Right atrium auricular region (tissue), 2 donors: ENCODE data around the gene NANOS3. TPM values are rescaled to one million over a fixed set of nuclear protein-coding genes. Genes with fewer than 3 reads are reported as not detected.

ENCODE experiments used
- DNase-seq: peaks from one replicate; pipeline ENCODE4 v3.0.0-alpha.2; 2019; ENCODE audit warnings: low spot score
- H3K27ac ChIP-seq, 2 donors: fragments of 200-600 bp; sonication (generic); 1 replicate in 1 of 2; 2 replicates in 1 of 2; pipeline ENCODE4 v1.5.1; 2016 to 2019
- H3K27me3 ChIP-seq, 2 donors: fragments of 200-600 bp; sonication (generic); one replicate each; pipeline versions ENCODE4 v1.5.1 to v1.6.0; 2017 to 2019
- H3K36me3 ChIP-seq: fragments of 200-600 bp; sonication (generic); one replicate; pipeline ENCODE4 v1.5.1; 2016
- H3K4me1 ChIP-seq, 2 donors: fragments of 200-600 bp; sonication (generic); one replicate each; pipeline versions ENCODE4 v1.5.1 to v1.6.0; 2017 to 2019
- H3K4me3 ChIP-seq, 2 donors: fragments of 200-600 bp; sonication (generic); 1 replicate in 1 of 2; 2 replicates in 1 of 2; pipeline ENCODE4 v1.5.1; 2017 to 2019; ENCODE audit warnings: mild to moderate bottlenecking in 1 of 2, moderate library complexity in 1 of 2
- H3K9me3 ChIP-seq, 2 donors: fragments of 200-600 bp; sonication (generic); one replicate each; pipeline ENCODE4 v1.5.1; 2019
- CTCF ChIP-seq, 2 donors: fragments of 200-600 bp; sonication (generic); IDR thresholded peaks; one replicate each; pipeline ENCODE4 v1.5.1; 2019; ENCODE audit warnings: antibody characterized with exemption in 2 of 2
- total RNA-seq, 2 donors: library from RNA; depleted of rRNA; stranded (reverse); fragments of >200 nt; gene quantifications; one replicate each; pipeline ENCODE4 v1.1.0, GENCODE V29; 2016

The NANOS3 gene
- total RNA-seq, 2 donors from 2014 or later, result not detected

- Histone ChIP-seq H3K4me3 (peak overlapping the region; percentile 27 to 56), H3K4me1 (peaks cover 0 to 10% of the 10 kb centered on the region in 2 donors), H3K36me3 (no peaks in the 10 kb centered on the region), H3K9me3 (no peaks in the 10 kb centered on the region), H3K27me3 (no peaks in the 10 kb centered on the region), H3K27ac (peak overlapping the region in 1 of 2 donors; percentile 31)
- no peak for DNase-seq
- peak in 1 of 2 donors; percentile 50 for TF ChIP-seq CTCF (IDR thresholded peaks at IDR 0.05)
Measured at GRCh38 chr19:13872695-13873389, 4.1 kb upstream of the NANOS3 start.

GRCh38 chr19:13873834-13874515, 3.0 kb upstream of the NANOS3 start:
- no peak for TF ChIP-seq CTCF (IDR thresholded peaks at IDR 0.05)

GRCh38 chr19:13875824-13876223, 1.1 kb upstream of the NANOS3 start:
- Histone ChIP-seq H3K27me3 (no peaks in the 10 kb centered on the region), H3K27ac (no peak overlapping the region), H3K9me3 (no peaks in the 10 kb centered on the region), H3K4me1 (peaks cover 0 to 23% of the 10 kb centered on the region in 2 donors), H3K36me3 (no peaks in the 10 kb centered on the region), H3K4me3 (no peak overlapping the region)
- no peak for DNase-seq
- no peak for TF ChIP-seq CTCF (IDR thresholded peaks at IDR 0.05)

More at GRCh38 chr19:13873834-13874515, 3.0 kb upstream of the NANOS3 start:
- Histone ChIP-seq H3K9me3 (no peaks in the 10 kb centered on the region), H3K27me3 (no peaks in the 10 kb centered on the region), H3K4me1 (peaks cover 0 to 10% of the 10 kb centered on the region in 2 donors), H3K36me3 (no peaks in the 10 kb centered on the region), H3K27ac (no peak overlapping the region), H3K4me3 (no peak overlapping the region)
- DNase-seq, result no peak

- no peak for DNase-seq
- Histone ChIP-seq H3K27me3 (no peaks in the 10 kb centered on the region), H3K36me3 (no peaks in the 10 kb centered on the region), H3K4me1 (peaks cover 0 to 32% of the 10 kb centered on the region in 2 donors), H3K27ac (no peak overlapping the region), H3K9me3 (no peaks in the 10 kb centered on the region), H3K4me3 (no peak overlapping the region)
- TF ChIP-seq CTCF (IDR thresholded peaks at IDR 0.05), result no peak
Measured at GRCh38 chr19:13877303-13877702, 369 bp downstream of the NANOS3 start.

- Histone ChIP-seq H3K9me3 (no peaks in the 10 kb centered on the region), H3K27me3 (no peaks in the 10 kb centered on the region), H3K27ac (peak overlapping the region; percentile 63 to 82), H3K4me1 (peaks cover 0 to 22% of the 10 kb centered on the region in 2 donors), H3K36me3 (no peaks in the 10 kb centered on the region), H3K4me3 (peak overlapping the region in 1 of 2 donors; percentile 35)
- DNase-seq, result peak; percentile 99
- peak; percentile 98 to 100 for TF ChIP-seq CTCF (IDR thresholded peaks at IDR 0.05)
Measured at GRCh38 chr19:13880059-13881043, 3.4 kb downstream of the NANOS3 start.
